ENCODE data around the gene XIRP1.

XIRP1 gene

GRCh38 chr3:39207361-39208186 lies 15.2 kb upstream of the XIRP1 start:
- DNase-seq = no peak

DNA sequence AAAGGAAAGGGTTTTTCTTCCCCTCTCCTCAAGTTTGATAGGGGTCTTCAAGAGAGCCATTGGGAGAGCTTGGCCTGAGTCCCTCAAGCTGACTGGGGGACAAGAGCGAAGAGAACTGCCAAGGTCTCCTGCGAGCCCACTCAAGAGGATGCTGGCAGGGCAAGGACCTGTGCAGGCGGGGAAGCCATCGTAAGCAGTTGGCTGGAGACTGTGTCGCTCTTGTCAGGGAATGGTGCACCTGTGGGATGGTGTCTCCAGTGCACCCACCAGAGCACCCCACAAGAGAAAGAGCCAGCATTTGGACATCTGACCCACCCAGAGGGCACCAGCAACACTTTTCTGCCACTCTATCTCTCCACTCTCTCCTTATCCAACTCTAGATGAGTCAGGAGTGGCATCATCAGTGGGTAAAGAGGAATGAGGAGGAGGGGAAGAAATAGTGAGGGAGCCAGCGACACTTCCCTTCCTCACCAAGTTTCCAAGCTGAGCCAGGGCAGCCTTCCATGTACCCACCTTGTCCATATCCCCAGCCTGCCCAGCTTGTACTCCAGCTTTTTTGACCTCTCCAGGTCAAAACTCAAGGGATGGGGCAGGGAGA lies 13.6 kb upstream of the XIRP1 start:
- peak; percentile 25 to 47 (median 39) for DNase-seq

DNA sequence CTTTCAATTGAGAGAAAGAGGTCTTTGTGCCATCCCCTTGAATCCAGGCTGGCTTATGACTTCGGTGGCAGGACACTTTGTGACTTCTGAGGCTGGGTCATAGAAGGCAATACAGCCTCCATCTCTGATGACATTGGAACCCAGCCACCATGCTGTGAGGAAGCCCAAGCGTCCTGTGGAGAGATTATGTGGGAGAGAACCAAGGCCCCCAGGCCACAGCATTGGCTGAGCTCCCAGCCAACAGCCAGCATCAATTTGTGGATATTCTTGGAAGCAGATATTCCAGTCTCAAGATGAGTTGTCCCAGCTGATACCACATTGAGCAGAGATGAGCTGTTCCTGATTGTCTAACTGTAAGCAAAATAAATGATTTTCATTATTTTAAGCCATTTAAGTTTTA lies 12.7 kb upstream of the XIRP1 start:
- DNase-seq = no peak

- DNase-seq = no peak
These were observed 11.5 kb upstream of the XIRP1 start for GRCh38 chr3:39203860-39204259.

- no peak for DNase-seq
These were observed 11.0 kb upstream of the XIRP1 start for GRCh38 chr3:39203402-39203801.

- DNase-seq = no peak
These were observed 9.7 kb upstream of the XIRP1 start for GRCh38 chr3:39202094-39202493.

GRCh38 chr3:39196671-39197356 lies 4.4 kb upstream of the XIRP1 start:
- DNase-seq = no peak

GRCh38 chr3:39196034-39196433 lies 3.6 kb upstream of the XIRP1 start:
- DNase-seq = no peak

- DNase-seq = no peak
These were observed 996 bp upstream of the XIRP1 start for GRCh38 chr3:39193391-39193790.

DNA sequence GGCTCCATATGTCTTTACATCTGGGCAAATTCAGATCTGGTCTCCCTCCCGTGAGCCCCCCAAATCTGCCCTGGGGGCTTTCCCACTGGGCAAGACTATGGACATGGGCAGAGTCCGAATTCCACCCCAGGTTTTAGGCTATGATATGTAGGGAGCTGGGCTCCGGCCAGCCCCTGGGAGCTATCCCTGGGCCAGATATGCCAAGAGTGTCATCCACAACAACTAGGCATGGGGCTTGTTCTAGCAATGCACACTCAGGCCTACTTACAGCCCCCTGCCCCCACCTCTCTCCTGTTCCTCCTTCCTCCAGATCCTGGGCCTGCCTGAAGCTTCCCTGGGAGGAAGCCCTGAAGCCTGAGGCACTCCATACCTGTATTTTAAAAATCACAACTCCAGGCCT lies 622 bp downstream of the XIRP1 start:
- no peak for DNase-seq

DNA sequence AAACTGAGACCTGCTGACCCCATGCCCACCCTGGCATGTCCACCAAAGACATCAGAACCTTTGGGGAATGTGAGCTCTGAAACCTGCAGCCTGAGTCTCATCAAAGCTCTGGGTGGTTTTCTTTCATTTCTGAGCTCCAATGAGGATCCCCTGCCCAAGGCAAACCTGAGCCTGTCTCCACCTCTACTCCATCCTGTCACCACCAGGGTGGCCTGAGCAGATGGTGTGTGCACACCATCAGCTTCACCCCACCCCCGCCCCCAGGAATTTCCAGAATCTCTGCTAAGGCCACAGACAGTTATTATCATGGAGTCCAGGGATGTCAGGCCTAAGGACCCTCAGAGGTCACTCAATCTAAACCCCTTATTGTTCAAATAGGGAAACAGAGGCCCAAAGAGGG lies 1.3 kb downstream of the XIRP1 start:
- DNase-seq = no peak

GRCh38 chr3:39190281-39191025 lies 1.9 kb downstream of the XIRP1 start:
- DNase-seq = no peak

DNA sequence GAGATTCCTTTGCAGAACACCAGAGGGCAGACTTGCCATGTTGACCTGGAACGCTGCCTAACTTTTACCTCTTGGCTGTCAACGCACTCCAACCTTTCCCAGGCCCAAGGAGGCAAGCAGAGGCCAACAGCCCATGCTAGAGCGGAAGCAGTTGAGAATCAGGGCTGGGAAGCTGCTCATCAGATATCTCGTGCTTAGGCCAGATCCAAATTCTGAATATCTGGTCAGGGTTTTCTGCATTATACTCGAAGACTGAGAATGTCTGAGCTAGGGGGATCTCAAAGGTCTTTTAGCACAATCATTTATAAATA lies 2.5 kb downstream of the XIRP1 start:
- DNase-seq = peak; percentile 74 to 82 (median 78)

- DNase-seq = no peak
These were observed 3.0 kb downstream of the XIRP1 start for GRCh38 chr3:39189150-39189958.

GRCh38 chr3:39188271-39189149 lies 3.9 kb downstream of the XIRP1 start:
- no peak for DNase-seq

DNA sequence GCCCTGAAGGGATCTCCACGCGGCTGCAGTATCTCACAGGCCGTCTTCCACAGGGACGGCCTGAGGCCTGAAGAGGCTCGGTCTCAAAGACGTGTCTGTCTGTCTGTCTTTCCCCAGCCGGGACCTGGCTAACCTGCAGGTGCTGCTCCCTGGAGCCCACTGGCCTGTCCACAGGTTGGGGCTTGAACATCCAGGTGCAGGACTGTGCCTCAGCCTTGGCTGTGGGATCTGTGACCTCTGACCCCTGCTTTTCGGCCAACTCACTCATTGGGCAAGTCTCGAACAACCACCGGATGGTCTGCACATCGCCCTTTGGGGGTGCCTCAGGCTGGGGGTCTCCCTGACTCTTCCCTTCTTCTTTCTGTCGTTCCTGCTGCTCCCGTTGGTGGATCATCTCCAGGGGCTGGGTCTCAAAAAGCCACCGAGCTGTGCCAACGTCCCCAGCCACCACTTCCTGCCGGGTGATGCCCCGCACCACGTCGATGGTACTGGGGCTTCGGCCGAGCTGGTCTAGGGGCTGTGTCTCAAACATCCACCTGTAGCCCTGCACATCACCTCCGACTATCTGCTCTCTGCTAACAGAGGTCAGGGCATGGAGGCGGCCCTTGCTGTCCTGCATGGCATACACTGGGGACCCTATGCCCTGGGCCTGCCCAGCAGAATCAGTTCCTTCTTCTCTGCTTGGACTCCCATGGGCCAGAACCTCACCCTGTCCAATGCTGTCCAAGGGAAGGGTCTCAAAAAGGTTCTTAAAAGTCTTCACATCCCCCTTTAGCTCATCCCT lies 4.8 kb downstream of the XIRP1 start:
- DNase-seq = no peak

GRCh38 chr3:39186692-39187151 lies 5.7 kb downstream of the XIRP1 start:
- DNase-seq = no peak

DNA sequence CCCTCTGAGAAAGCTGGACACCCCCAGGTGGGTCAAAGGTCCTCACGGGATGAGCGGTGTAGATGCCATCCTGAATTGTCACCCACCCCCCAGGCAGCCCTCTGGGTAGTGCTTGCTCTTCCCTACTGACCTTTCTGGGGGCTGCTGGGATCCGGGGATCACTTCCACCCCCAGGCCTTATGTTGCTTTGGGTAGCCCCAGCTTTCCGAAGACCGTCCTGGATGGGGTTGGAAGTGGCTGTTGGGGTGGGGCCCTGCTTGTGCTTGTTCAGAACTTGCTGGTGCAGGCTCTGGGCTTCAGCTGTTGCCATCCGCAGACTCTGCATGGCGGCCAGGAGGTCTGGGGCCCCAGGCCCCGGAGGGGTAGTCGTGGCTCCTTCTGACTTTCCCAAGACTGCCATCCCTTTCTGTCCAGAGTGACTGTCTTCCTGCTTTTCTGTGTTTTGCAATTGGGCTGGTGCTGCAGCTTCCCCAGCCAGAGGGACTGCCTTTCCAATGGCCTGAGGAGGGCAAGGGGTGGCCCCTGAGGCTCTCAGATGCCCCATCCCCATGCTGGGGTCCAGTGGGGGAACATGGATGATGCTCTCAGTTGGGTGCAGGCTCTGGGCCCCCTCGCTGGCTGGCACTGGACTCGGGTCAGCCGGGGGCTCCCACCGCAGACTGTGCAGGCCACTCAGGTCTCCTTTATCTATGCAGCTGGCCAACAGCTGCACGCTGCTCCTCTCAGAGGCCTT lies 6.3 kb downstream of the XIRP1 start:
- DNase-seq = no peak

GRCh38 chr3:39185326-39185958 lies 7.0 kb downstream of the XIRP1 start:
- no peak for DNase-seq

GRCh38 chr3:39184968-39185285 lies 7.5 kb downstream of the XIRP1 start:
- DNase-seq = no peak
